T-helper 22 cell (primary cell): ENCODE data around the gene CDK15.

Experiments
- DNase-seq: peaks from one replicate; pipeline ENCODE4 v3.0.0-alpha.2; 2020; ENCODE audit warnings: low read depth

CDK15 gene

GRCh38 chr2:201872591-201872990 is 66.3 kb downstream of the CDK15 start:
- DNase-seq = no peak

DNA sequence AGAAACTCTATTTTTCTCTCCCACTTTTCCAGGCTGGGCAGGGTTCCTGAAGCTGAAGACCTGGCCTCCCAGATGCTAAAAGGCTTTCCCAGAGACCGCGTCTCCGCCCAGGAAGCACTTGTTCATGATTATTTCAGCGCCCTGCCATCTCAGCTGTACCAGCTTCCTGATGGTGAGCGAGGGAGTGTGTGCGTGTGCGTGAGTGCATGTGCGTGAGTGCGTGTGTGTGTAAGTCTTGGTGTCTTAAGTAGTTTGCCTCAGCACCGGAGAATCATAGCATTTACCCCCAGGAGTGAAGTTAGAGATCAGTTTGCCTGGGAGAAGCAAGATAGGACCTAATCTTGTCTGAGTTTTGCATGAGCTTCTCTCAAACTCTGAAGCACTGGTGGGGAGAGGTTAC is 73.7 kb downstream of the CDK15 start:
- DNase-seq = no peak

- no peak for DNase-seq
Observed at GRCh38 chr2:201880579-201880978, 74.2 kb downstream of the CDK15 start.

- DNase-seq = no peak
Observed at GRCh38 chr2:201880993-201881611, 74.8 kb downstream of the CDK15 start.

DNA sequence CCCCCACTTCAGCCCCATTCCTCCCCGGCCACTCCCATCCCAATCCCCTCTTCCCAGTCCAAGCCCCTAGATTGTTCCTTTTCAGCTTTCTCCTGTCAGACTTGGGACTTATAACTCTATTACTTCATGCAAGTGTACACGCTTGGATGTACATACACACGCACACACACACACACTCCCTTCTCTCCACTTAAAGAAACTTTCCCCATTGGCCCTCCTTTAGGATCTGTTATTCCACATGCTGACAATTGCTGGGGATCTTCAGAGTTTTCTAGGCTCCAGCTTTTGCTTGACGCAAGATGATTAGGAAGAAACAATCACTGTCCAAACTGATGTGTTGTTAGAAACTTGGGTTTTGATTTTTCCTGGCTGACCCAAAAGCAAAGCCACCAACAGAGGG is 75.4 kb downstream of the CDK15 start:
- no peak for DNase-seq

GRCh38 chr2:201882353-201883090 is 76.2 kb downstream of the CDK15 start:
- no peak for DNase-seq

GRCh38 chr2:201883606-201884369 is 77.5 kb downstream of the CDK15 start:
- DNase-seq = no peak

GRCh38 chr2:201886504-201886903 is 80.2 kb downstream of the CDK15 start:
- DNase-seq = no peak

GRCh38 chr2:201887773-201888425 is 81.6 kb downstream of the CDK15 start:
- no peak for DNase-seq

DNA sequence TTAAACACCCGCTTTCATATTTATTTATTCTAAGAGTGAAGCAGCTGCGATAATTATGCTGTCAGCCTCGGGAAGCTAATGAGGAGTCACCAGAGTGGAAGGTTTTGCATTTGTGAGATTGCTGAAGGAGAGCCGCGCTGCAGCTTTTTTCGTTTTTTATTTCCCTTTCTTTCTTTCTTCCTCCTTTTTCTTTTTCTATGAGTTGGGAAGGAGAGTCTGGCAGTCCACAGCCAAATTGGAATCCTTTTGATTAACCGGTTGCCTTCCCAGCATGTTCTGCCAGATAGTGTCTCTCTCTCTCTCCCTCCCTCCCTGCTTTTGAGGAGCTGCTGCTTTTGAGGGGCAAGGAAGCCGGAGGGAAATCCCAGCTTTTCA is 82.1 kb downstream of the CDK15 start:
- DNase-seq = no peak

DNA sequence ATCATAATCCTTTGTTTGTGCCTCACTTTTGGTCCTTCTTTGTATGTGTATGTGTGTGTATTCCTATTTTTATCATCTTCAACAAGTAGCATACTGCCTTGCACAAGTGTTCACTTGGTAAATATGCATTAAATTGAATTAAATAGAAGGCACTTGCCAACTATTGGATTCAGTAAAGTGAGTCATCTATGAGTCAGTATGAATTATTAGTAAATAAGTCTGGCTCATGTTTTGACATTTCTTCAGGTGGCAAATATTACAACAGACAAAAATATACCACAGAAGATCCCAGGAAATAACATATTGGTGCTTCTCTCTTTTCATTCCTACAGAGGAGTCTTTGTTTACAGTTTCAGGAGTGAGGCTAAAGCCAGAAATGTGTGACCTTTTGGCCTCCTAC is 84.1 kb downstream of the CDK15 start:
- no peak for DNase-seq

DNA sequence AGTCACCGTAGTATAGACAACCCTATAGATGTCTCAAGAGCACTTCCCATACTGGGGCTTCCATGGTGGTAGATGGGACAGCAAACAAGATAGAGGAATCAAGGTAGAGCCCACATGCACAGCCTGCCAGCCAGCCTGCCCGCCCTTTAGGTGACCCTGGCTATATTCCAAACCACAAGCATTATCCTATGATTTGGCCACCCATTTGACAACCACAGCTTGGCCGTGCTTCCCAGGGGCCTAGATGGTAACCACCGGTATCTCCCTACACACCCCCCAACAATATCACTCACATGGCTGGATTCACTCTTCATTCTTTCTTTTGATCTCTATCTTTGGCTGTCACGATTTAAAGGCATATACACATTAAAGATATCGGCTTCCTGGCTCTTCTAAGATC is 85.3 kb downstream of the CDK15 start:
- DNase-seq = no peak

GRCh38 chr2:201892516-201892915 is 86.2 kb downstream of the CDK15 start:
- DNase-seq = no peak

GRCh38 chr2:201900362-201900761 is 94.0 kb downstream of the CDK15 start:
- DNase-seq = no peak

- DNase-seq = no peak
Observed at GRCh38 chr2:201901786-201902185, 95.4 kb downstream of the CDK15 start.

DNA sequence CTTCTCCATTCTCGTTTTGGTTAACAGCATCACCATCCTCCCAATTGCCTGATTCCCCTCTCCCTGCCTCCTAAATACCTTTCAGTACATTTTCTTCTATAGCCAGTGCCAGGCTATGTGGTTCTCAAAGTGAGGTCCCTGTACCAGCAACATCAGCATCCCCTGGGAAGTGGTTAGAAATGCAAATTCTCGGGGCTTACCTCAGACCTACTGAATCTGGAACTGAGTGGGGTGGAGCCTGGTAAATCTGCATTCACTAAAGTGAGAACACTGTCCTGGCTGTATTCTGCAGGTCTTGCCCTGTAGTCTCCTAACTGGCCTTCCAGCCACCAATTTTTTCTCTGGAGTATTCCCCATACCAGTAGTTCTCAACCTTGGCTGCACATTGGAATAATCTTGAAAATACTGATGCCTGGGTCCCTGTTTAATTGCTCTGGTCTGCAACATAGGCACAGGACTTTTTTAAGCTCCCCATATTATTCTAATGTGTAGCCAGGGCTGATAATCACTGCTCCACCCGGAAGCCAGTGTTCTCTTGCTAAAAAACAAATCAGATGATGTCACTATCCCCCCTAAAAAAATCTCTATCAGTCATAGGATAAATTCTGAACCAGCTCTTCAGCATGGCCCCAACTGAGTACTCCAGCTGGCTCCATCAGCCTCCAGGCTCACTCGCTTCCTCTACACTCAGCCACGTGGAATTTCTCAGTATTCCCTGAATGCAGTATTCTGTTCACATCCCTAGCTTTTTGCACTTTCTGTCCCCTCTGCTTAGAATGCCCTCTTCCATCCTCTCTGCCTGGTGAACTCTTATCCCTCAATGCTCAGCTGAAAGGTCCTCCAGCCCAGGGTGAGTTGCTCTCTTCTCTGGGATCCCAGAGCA is 98.4 kb downstream of the CDK15 start:
- DNase-seq = no peak

DNA sequence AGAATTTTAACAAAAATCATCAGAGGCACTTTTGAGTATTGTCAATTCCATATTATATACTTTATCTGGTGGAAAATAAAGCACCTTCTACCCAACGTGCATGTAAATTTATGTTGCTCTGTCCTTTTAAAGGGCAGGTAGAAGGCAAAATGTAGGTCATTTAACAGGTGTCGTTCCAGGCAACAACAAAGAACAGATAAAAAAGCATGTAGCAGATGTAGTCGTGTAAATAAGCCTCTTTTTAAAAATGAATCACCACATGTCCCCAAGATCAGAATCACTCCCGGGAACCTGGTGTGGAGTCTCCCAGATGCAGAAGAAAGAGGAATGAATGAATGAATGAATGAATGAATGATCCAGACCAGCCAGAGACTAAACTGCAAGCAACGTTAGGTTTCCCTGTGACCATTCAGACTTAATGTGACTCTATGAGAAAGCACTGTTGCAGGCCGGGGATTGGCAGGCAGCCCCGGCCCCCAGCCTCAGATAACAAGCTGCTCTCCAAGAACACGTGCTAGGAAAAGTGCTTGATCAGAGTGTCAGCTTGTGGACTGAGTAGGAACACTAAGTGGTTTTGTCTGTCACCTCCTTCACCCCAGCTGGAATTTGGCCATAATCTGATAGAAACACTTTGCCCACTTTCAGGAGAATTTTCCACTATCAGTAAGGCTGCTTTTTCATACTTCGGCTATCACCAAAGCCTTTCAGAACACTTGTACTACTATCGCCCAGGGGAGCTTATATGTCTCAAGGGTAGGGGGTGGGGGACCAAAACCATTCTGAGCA is 100.6 kb downstream of the CDK15 start:
- DNase-seq = no peak

DNA sequence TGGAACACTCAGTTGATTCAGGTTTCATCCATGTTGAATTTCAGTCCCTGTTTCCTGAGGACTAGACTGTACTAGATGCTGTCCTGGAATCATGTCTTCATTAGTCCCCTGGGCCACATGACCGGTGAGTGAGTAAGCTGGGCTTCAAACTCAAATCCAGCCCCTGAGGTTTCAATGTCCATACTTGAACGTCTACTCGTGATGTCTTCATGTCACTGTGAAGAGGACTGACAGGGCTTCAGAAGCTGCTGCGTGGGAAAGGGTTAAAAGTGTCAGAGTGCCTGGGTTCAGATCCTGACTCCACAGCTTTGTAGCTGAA is 101.2 kb downstream of the CDK15 start:
- DNase-seq = no peak

DNA sequence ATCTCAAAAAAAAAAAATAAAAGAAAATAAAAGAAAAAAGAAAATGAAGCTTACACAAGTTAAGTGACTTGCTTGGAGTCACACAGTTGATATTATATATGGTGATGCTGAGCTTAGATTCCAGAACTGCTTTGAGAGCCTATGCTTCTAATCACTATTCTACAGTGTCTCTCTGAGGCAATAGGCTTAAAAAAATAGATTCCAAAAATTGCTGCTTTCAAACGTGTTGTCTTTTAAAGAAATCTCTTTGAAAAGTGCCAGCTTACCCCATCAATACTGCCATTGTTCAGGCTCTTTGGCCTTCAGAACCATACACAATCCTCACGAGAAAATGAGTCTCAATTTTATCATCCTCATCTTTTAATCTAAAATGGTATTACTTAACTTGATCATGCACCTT is 102.6 kb downstream of the CDK15 start:
- no peak for DNase-seq

- DNase-seq = no peak
Observed at GRCh38 chr2:201909348-201909747, 103.0 kb downstream of the CDK15 start.

DNA sequence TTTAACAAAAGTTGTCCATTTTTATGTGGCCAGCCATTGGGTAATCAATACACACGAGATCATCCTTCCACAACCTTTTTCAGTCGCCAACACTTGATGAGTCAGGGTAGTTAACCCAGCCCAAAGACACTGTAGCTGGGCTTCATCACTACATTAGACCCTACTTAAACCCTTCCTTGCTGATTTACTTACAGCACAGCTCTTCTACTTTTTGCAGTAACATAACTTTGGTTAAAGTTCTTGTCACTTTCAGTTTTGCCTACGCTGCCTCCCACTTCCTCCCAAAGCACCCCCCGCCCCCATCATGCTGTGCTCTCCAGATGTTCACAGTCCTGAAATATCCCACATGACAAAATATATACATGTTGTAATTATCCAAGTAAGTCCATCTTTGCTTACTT is 103.6 kb downstream of the CDK15 start:
- no peak for DNase-seq
